Small intestine (tissue), 7 donors: ENCODE results near the gene EIF4E3. TPM values are rescaled to one million over a fixed set of nuclear protein-coding genes. Genes with fewer than 3 reads are reported as not detected.
A peak's percentile ranks its signal among the peaks of the same experiment; 100 is the strongest.

Experiments used
- DNase-seq, 2 donors: peaks; one replicate each; pipeline versions ENCODE4 v3.0.0 to v3.0.0-alpha.2; 2013
- FAIRE-seq: peaks from 2 replicates; lab custom pipeline; 2012; peaks lifted over from hg19 to GRCh38; lab: Jason Lieb, UNC
- H3K27ac ChIP-seq, 3 donors: one replicate each; pipeline ENCODE4 v1.5.1; 2013; ENCODE audit warnings: low read length in 2 of 3, mild to moderate bottlenecking in 2 of 3, control low read depth in 1 of 3, inconsistent platforms in 1 of 3, low read depth in 1 of 3, moderate library complexity in 1 of 3
- H3K27me3 ChIP-seq, 3 donors: one replicate each; pipeline ENCODE4 v1.6.1; 2013; ENCODE audit warnings: low read length in 3 of 3, inconsistent platforms in 1 of 3; ENCODE audit not compliant: control insufficient read depth in 3 of 3, insufficient read depth in 3 of 3
- H3K36me3 ChIP-seq, 3 donors: one replicate each; pipeline ENCODE4 v1.6.1; 2013; ENCODE audit warnings: low read length in 3 of 3, inconsistent platforms in 1 of 3, low read depth in 1 of 3, mild to moderate bottlenecking in 1 of 3, moderate library complexity in 1 of 3; ENCODE audit not compliant: control insufficient read depth in 3 of 3, insufficient read depth in 2 of 3
- H3K4me1 ChIP-seq, 3 donors: one replicate each; pipeline ENCODE4 v1.6.1; 2013; ENCODE audit warnings: low read length in 2 of 3, inconsistent platforms in 1 of 3, low read depth in 1 of 3, mild to moderate bottlenecking in 1 of 3, moderate library complexity in 1 of 3; ENCODE audit not compliant: control insufficient read depth in 3 of 3, insufficient read depth in 2 of 3
- H3K4me3 ChIP-seq, 3 donors: one replicate each; pipeline ENCODE4 v1.5.1; 2013; ENCODE audit warnings: low read length in 3 of 3, control low read depth in 1 of 3, inconsistent platforms in 1 of 3, low read depth in 1 of 3, mild to moderate bottlenecking in 1 of 3, moderate library complexity in 1 of 3
- H3K9me3 ChIP-seq, 2 donors: one replicate each; pipeline ENCODE4 v1.6.1; 2013; ENCODE audit warnings: low read depth in 1 of 2, low read length in 1 of 2; ENCODE audit not compliant: control insufficient read depth in 2 of 2, insufficient read depth in 1 of 2
- WGBS, 3 donors: extraction: QIAGEN DNeasy Blood & Tissue Kit; methylation state at CpG; one replicate each; pipeline ENCODE4 v1.1.7; 2013; 5-methylcytosine and 5-hydroxymethylcytosine counted together
- polyA plus RNA-seq, 4 donors: library from polyadenylated mRNA; stranded (reverse) in 3 of 4; unstranded in 1 of 4; fragments of 200-250 nt in 3 of 4; fragments of 120-200 nt in 1 of 4; gene quantifications; one replicate each; pipeline versions ENCODE4 v1.2.1 to v1.2.3, GENCODE V29; 2013
- donor health status: healthy with polysubstance abuse.
- donor health status: control.
- donor health status: control.
- donor health status: Bipolar disorder and iron deficiency.
- donor health status: healthy.

Gene EIF4E3
- polyA plus RNA-seq, 4 donors, result 8.1 to 14.8 (median 10.4) TPM

DNA sequence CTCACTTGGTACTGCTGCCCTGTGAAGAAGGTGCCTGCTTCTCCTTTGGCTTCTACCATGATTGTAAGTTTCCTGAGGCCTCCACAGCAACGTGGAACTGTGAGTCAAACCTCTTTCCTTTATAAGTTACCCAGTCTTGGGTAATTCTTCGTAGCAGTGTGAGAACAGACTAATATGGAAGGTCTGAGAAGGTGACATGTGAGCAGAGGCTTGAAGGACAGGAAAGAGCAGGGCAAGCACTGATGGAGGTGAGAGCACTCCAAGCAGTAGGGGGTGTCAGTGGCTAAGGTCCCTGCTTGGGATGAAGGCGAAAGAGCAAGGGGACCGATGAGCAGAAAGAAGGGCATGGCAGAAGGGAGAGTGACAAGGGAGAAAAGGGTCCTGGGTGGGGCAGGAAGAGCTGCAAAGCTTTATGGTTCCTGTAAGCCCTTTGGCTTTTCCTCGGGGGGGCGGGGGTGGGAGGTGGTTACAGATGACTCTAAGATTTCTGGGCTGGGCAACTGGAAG lies 3.5 kb downstream of the EIF4E3 start:
- H3K4me1 ChIP-seq, result peaks cover 0 to 5% (median 0%) of the 10 kb centered on the region in 3 donors
- DNase-seq (no peak), FAIRE-seq (no peak)
- no peak overlapping the region for H3K27ac ChIP-seq
- H3K36me3 ChIP-seq, result peaks cover 0 to 2% (median 0%) of the 10 kb centered on the region in 3 donors
- H3K9me3 ChIP-seq, result no peaks in the 10 kb centered on the region
- 61 to 73% (median 71%) methylated on average over 6 of the region's 6 CpGs for WGBS, 3 donors
- no peak overlapping the region for H3K4me3 ChIP-seq
- H3K27me3 ChIP-seq, result peaks cover 0 to 22% (median 0%) of the 10 kb centered on the region in 3 donors

DNA sequence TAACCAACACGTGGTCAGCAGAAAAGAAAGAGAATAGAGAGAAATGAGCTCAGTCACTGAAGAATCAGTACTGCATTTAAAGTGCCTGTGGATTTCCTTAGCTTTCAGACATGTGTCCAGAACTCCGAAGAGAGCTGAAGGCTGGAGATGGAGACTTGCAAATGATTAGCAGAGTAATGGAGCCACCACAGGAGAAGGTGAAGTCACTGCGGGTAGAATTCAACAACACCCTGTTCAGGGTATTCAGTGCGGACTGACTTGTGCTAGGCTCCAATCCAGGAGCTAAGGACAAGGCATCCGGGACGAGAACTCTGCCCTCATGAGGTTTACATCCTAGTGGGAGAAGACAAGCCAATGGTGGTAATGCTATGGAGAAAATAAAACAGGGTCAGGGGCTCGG lies 4.2 kb downstream of the EIF4E3 start:
- Histone ChIP-seq H3K27me3 (peaks cover 0 to 18% (median 0%) of the 10 kb centered on the region in 3 donors), H3K36me3 (peaks cover 0 to 2% (median 0%) of the 10 kb centered on the region in 3 donors), H3K27ac (no peak overlapping the region), H3K4me1 (peaks cover 0 to 5% (median 0%) of the 10 kb centered on the region in 3 donors), H3K4me3 (no peak overlapping the region), H3K9me3 (no peaks in the 10 kb centered on the region)
- WGBS, 3 donors, result 92 to 96% (median 94%) methylated on average over 7 of the region's 7 CpGs
- DNase-seq (no peak), FAIRE-seq (no peak)

DNA sequence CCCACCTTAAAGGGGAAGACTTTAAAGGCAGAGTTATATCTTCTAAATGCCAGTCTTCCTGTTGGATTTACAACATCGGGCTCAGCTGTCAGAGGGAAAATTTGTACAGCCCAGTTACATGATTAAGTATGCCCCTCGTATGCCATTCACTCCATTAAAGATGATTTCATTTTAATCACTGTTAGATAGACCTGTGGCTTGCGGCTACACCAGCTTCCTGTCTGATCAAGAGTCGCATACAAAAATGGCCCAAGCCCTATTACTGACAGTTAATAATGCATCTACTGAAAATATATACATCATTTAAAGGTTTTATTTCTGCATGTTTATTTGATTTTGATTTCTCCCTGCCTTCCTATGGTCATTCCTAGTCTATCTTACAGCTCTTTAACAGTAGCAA lies 7.1 kb downstream of the EIF4E3 start:
- Histone ChIP-seq H3K27me3 (peaks cover 0 to 6% (median 0%) of the 10 kb centered on the region in 3 donors), H3K4me1 (no peaks in the 10 kb centered on the region), H3K27ac (no peak overlapping the region), H3K9me3 (no peaks in the 10 kb centered on the region), H3K36me3 (peaks cover 0 to 2% (median 0%) of the 10 kb centered on the region in 3 donors), H3K4me3 (no peak overlapping the region)
- 74 to 86% (median 84%) methylated on average over 4 of the region's 4 CpGs for WGBS, 3 donors
- DNase-seq (peak in 1 of 2 donors; percentile 17), FAIRE-seq (no peak)

DNA sequence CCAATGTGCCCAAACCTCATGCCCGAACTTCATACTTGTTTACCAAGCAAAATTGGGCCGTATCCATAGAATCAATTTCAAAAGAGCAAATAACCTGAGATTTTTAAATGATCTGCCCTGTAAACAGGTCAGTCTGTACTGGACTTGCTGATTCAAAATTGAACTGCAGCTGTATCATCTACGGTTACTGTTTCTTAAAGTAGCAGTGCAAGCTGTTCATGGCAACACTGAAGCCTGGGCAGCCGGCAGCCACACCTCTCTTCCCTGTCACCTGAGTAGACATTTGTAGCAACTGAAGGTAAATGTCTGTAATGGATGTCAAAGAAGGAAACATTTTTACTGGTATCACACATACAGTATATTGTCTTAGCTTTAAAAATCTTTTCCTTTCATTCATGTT lies 10.6 kb downstream of the EIF4E3 start:
- Histone ChIP-seq H3K36me3 (no peaks in the 10 kb centered on the region), H3K27me3 (no peaks in the 10 kb centered on the region), H3K4me3 (no peak overlapping the region), H3K4me1 (peaks cover 0 to 4% (median 4%) of the 10 kb centered on the region in 3 donors), H3K9me3 (no peaks in the 10 kb centered on the region), H3K27ac (no peak overlapping the region)
- no peak for FAIRE-seq
- no peak for DNase-seq
- WGBS, 3 donors, result 78 to 86% (median 84%) methylated on average over 4 of the region's 4 CpGs

DNA sequence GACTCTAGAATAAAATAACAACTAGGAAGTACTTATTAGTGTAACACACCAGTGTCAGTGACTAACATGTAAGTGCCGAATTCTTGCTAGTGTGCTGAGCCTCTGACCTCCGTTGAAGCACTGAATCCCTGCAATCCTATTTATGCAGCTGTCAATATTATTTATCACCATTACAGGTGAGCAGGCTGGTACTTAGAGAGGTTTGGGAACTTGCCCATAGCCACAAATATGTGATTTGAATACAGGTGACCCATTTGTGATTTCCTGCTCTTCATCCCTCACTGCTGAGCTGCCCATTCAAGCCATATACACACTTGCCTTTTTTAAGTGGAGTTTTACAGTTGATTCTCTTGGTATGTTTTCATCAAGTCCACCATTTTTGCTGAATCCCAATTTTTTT lies 12.2 kb downstream of the EIF4E3 start:
- no peak overlapping the region for H3K27ac ChIP-seq
- H3K4me1 ChIP-seq, result peaks cover 0 to 5% (median 4%) of the 10 kb centered on the region in 3 donors
- FAIRE-seq (no peak), DNase-seq (no peak)
- no peaks in the 10 kb centered on the region for H3K27me3 ChIP-seq
- no peak overlapping the region for H3K4me3 ChIP-seq
- no peaks in the 10 kb centered on the region for H3K9me3 ChIP-seq
- H3K36me3 ChIP-seq, result no peaks in the 10 kb centered on the region
- 37 to 78% (median 46%) methylated on average over 2 of the region's 2 CpGs for WGBS, 3 donors

DNA sequence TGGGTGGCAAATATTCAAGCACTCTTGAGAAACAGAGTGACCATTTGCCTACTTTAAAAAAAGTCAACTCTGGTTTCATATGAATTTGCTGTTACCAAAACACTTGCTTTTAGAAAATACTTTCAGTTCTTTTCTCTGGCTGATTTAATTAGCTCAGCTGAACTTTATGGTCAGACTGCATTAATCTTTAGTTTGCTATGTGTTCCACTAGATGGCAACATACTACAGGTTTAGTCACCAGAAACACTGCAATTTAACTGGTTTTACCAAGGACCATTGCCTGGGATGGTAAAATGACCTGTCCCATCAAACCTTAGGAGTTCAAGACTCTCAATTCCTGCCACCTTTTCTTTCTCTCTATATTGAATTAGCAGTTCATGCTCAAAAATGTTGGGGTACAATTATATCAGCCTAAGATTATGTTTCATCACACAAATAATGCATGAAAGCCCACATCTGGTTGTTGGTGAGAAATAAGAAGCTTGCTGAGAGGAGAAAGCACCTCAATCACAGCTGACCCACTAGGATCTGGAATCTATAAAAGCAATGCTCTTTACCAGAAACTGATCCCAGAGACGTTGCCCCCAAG lies 14.2 kb downstream of the EIF4E3 start:
- FAIRE-seq, result peak; percentile 76
- 18 to 34% (median 26%) methylated on average over 1 of the region's 1 CpG for WGBS, 3 donors

DNA sequence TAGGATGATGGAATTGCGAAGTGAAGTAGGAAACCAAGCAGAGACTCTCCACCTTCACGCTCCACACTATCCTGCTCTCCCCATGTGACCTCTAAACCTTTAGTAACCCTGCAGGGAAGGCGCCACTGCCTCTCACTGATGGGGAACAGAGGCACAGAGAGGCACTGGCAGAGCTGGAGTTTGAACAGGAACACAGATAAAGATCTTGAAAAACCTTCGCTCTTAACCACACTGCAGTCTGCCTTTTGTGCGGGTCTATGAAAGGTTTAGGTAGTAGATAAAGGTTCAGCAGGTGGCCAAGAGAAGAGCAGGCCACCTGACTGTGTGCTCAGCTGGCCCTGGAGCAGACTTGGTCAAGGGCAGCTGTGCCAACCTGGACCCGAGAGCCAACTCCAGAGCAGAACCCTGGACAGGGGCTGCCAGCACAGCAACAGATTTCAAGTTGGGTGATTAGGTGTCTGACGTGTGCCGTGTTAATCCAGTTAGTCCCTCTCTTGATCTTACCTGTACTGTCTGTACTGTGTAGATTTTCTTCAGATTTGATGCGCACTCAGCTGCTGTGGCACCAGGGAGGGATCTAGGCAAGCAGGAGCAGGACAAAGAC lies 15.2 kb downstream of the EIF4E3 start:
- FAIRE-seq (no peak), DNase-seq (no peak)
- H3K27me3 ChIP-seq, result no peaks in the 10 kb centered on the region
- WGBS, 3 donors, result 78 to 86% (median 82%) methylated on average over 9 of the region's 9 CpGs
- no peaks in the 10 kb centered on the region for H3K9me3 ChIP-seq
- H3K27ac ChIP-seq, result no peak overlapping the region
- peaks cover 0 to 8% (median 4%) of the 10 kb centered on the region in 3 donors for H3K4me1 ChIP-seq
- no peaks in the 10 kb centered on the region for H3K36me3 ChIP-seq
- H3K4me3 ChIP-seq, result no peak overlapping the region

More for the DNA sequence above, 14.2 kb downstream of the EIF4E3 start:
- Histone ChIP-seq H3K9me3 (no peaks in the 10 kb centered on the region), H3K27me3 (no peaks in the 10 kb centered on the region), H3K36me3 (no peaks in the 10 kb centered on the region), H3K4me1 (peaks cover 0 to 8% (median 4%) of the 10 kb centered on the region in 3 donors), H3K27ac (no peak overlapping the region), H3K4me3 (no peak overlapping the region)
- peak; percentile 52 to 63 for DNase-seq

DNA sequence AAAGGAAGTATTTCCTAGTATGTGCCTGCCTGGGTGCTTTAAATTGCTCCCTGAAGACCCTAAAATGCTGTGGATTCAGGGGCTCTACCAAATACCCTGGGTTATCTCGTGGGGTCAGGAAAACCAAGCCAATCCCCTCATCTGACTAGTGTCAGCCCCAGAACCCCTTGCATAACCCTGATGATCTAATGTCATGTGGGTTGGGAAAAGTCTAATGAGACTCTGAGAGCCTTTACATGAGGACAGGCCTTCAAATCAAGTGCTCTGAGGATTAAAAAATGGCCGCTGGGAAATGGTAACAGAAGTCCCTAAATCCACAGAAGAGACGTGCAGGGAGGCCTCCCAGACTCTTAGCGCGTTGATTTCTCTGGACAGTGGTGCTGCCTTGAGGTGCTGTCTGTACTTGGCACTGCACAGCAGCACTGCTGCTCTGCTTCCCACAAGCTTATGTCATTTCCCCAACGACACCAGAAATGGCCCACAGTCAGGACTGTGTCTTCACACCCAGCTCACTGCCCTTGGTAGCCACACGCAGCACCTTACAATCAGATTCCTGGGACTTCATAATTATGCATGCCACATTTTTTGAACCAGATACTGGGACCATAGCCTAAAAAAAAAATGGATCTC lies 16.6 kb downstream of the EIF4E3 start:
- no peaks in the 10 kb centered on the region for H3K9me3 ChIP-seq
- H3K27ac ChIP-seq, result no peak overlapping the region
- H3K27me3 ChIP-seq, result no peaks in the 10 kb centered on the region
- WGBS, 3 donors, result 73 to 93% (median 80%) methylated on average over 7 of the region's 7 CpGs
- no peak overlapping the region for H3K4me3 ChIP-seq
- no peaks in the 10 kb centered on the region for H3K36me3 ChIP-seq
- H3K4me1 ChIP-seq, result peaks cover 0 to 8% (median 4%) of the 10 kb centered on the region in 3 donors
- FAIRE-seq (no peak), DNase-seq (no peak)
